HG02610 (cell line): ENCODE results near the gene MYH10.
"Not testable (repeated sequence)": the region's sequence is repeated elsewhere in the genome, so short reads cannot be mapped to it uniquely, and the experiment has no call there.

ENCODE experiments used
- ATAC-seq: cut with Tn5 transposase; IDR thresholded peaks from one replicate; pipeline ENCODE4 v1.9.1; 2021; ENCODE audit warnings: mild to moderate bottlenecking, moderate library complexity; ENCODE audit not compliant: unreplicated experiment

MYH10 gene

DNA sequence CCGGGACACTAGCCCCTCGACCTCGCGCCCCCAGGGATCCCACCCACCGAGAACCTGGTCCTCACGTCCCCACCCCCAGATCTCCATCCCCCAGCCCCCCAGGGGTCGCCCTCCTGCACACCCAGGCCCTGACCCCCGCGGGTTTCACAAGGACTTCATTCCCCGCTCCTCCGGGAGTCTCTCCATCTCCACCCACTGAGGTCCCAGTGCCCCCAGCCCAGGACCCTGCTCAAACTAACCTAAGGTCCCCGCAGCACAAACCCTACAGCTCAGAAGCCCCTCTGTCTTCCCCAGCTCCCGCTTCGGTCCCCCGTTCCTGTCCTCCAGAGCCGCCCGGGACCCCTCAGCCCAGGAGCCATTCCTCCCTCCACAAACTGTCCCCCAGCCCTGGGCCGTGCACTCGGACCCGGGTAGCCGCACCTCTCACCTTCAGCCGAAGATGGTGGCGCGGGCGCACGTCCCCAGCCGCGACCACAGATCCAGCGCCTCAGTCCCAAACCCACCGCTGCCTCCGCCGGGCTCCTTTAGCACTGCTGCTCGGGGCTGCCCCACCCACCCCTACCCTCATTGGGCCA, at the start of gene MYH10:
MYH10 (minus strand) TSS at position 499 of the 575 bp plus-strand sequence. CDS start 7,479 bp downstream, outside the sequence.
- ATAC-seq: no peak

DNA sequence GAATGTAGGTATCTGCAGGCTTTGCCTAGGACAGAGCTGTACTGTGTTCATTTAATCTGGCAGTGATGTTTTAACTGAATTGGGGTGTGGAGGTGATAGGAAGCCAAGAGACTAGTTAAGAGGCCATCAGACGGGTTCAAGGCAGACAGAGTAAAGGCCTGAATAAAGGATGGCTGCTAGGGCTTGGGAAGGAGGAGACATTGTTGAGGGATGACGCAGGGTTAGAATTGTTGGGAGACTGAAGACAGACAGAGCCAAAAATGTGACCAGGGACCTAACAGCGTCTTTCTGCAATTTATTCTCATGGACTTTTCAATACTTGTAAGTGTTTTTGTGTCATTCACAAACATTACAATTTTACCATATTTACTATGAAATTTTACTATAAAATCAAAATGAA, 48.6 kb upstream of the MYH10 start:
- no peak for ATAC-seq

DNA sequence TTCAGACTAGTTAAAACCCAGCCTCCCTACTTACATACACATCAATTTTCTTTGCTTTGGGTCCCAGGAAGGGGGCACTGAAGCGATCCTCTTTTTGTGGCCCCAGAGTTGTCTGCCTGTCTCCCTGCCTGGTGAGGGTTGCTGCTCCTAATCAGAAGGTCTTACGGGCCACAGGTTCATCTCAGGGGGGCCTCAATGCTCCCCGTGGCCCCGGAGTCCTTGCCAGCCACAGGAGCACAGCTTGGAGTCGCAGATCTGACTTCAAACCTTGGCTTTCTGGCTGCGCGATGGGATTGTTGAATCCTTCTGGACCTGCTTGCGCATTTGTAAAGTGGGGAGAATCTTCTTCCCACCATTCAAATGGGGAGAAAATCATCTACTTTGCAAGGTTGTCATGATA, 44.8 kb upstream of the MYH10 start:
- ATAC-seq: no peak

DNA sequence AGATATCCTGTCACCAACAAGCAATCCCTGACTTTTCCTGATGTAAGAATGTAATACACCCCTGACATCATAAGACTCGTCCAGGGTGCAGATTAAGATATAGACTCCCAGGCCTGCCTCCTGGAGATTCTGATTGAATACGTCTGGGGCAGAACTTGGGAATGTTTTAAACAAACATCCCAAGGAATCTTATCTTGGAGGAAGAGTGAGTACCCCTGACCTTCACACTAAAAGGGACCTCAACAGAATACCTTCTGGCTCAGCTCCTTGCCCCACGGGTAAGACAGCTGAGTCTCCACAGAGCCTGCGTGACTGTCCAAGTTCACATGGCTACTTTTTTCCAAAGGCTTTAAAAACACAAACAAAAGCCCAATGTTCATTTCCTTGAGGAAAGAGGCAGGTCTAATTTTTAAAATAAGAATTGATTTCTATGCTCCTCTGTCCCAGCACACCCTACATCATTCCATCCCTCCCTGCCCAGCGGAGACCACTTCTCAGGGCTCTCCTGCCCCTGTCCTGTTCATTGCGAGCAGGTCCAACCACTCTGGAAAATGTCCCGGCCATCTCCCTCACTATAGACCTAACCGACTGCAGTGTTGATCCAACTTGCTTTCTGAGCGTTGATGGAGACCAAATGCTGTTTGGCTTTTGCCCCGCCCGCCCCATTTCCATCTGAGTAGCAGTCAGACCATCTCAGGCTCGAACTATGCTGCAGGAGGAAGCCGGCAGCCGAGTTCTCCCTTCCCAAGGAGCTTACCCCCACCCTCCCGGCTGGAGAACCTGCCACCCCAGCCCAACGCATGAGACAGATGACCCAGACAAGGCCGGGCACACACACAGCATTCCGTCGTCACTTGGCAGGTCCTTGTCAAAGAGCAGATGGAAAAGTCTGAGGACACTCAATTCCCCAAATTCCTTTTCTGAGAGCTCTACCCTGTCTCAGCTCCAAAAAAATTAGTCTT, 44.1 kb upstream of the MYH10 start:
- no peak for ATAC-seq

DNA sequence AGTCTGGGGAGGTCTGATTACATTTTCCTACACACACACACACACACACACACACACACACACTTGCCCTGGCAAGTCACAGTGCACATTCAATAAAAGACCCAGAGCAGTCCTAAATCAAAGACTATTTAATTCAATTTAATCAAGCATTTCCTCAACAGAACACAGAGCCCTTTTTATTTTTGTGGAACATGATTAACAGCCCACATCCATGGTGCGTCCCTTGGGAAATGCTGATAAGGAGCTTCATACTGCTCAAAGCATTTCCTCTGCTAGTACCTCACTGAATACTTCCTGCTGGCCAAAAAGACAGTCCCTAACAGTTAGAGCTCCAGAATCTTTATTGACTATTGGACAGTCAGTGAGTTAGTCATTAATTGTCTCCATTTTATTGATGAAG, 43.1 kb upstream of the MYH10 start:
- no peak for ATAC-seq

DNA sequence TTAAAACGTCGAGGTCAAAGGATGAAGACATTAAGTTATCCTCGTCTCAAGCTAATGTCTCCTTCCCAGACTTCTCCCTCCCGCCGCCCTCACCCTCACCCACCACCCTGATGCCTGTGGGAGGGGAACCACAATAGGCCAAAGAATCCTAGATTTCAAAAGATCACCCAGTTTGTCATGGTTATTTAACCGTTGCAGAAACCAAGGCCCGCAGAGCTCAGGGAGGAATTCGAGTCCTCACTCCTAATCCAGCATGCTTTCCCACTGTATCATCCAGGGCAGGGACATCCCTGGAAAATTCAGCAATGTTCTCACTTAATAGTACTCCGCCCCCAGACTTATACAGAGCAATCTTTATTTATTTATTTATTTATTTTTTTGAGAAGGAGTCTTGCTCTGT, 41.8 kb upstream of the MYH10 start:
- ATAC-seq: no peak

DNA sequence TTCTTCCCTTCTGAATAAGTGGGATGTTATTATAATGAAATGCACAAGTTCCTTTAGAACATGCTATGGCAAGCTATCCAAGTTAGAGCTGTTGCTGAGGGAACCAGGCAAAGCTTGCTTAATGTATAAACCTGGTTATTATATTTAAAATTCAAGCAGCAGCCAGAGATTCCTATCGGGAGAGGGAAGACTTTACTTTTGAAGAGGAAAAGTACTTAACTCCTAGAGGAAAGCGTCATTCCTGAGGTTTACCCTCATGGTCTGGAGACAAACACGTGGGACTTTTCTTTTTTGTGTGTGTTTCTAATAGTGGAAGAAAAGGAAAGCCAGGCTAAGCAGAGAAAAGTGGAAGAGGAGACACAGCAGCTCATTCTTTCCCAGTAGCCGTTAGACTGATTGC, 39.9 kb upstream of the MYH10 start:
- no peak for ATAC-seq

DNA sequence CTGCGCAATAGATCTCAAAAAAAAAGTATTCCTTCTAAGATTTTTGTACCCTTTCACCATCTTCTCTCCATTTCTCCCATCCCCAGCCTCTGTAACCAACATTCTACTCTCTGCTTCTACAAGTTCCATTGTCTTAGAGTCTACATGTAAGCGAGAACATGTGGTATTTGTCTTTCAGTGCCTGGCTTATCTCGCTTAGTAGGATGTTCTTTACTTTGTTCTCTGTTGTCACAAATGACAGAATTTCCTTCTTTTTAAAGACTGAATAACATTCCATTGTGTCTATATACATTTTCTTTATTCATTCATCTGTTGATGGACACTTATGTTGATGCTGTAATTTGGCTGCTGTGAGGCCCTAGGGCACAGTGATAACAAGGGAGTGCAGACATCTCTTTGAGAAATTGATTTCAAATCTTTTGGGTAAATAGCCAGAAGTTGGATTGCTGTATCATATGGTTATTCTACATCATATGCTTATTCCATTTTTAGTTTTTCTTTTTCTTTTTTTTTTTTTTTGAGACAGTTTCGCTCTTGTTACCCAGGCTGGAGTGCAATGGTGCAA, 37.7 kb upstream of the MYH10 start:
- ATAC-seq: no peak

DNA sequence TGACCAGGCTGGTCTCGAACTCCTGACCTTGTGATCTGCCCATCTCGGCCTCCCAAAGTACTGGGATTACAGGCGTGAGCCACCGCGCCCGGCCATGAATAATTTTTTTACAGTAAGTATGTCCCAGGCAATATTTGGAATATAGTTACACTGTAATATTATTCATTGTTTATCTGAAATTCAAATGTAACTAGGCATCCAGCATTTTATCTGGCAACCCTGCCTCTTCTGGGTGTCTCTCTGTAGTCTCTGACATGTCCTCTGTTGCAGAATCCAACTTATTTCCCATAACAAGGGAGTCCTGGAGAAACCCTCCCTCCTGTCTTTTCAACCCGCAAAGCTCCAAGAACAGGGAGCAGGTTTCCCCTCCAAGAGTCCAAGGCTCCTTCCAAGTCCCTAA, 36.9 kb upstream of the MYH10 start:
- ATAC-seq: no peak

DNA sequence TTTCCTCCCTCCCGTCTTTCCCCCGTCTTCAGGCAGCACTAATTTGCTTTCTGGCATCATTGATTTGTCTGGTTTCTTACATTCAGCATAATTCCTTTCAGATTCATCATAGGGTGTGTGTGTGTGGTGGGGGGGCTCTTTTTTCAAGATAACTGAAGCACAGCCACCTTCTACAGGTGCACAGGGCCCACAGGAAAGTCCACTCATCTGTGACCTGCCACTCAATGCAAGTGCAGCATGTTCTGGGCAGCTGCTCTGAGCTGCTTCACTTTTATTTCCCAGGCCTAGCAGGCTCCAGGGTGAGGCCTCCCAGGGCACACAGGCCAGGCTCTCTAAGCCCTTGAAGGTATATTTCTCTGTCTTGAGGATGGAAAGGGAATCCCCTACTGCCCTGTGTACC, 35.2 kb upstream of the MYH10 start:
- ATAC-seq: no peak

DNA sequence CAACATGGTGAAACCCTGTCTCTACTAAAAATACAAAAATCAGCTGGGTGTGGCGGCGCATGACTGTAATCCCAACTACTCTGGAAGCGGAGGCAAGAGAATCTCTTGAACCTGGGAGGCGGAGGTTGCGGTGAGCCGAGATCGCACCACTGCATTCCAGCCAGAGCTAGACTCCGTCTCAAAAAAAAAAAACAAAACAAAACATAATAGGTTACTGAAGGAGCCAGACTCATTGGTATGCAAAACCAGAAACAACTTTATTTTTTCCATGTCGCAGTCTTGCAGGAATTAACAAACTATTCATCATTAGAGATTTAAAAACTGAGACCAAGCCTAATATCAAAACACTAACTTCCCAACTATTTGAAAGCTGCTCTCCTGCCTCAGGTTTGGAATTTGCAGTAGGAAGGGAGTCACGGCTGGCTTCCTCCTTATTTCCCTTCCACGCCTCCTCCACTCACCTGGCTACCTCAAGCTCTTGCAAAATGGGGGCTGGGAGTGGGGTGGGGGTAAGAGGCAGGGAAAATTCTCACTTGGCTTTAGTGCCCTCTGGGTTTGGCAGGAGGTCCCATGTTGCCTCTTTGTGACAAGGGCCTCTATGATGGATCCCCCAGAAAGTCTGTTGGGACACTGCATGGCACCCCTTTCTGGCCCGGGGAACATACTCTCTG, 34.1 kb upstream of the MYH10 start:
- ATAC-seq: no peak

DNA sequence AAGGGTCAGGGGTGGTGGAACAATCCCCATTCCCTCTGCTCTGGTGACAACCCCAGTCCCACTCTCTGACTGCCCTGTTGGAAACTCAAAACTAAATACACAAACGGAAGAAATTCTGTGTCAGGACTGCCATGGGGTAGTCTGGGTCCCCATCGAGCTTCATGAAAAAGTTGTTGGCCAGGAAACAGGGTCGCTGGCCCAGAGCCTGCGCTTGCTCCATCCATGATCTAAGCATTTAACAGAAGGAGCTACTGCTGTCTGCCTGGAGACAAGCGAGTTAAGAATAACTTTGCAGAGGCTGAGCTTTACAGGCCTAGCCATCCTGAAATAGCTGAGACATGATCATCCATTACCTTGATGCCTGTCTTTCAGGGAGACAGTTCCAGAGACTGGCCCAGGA, 32.4 kb upstream of the MYH10 start:
- no peak for ATAC-seq

DNA sequence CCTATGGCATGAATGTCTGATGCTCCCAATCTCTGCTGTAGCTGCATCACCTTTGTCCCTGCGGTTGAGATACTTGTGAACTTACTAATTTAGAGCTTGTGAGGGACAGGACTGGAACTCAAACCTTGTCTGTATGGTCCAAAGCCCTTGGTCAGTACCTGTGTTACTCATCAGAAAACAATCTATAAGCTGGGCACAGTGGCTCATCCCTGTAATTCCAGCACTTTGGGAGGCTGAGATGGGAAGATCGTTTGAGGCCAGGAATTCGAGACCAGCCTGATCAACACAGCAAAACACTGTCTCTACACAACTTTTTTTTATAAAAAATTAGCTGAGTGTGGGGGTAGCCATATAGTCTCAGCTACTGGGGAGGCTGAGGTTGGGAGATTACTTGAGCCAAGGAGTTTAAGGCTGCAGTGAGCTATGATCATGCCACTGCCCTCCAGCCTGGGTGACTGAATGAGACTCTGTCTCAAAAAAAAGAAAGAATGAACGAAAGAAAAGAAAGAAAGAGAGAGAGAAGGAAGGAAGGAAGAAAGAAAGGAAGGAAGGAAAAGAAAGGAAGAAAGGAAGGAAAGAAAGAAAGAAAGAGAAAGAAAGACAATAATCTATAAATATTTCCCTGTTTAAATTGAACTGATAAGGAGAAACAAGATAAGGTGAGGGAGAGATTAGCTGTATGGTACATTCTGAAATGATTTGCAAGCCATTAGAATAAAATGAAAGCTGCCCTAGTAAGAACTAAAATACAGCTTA, 31.7 kb upstream of the MYH10 start:
- no peak for ATAC-seq

DNA sequence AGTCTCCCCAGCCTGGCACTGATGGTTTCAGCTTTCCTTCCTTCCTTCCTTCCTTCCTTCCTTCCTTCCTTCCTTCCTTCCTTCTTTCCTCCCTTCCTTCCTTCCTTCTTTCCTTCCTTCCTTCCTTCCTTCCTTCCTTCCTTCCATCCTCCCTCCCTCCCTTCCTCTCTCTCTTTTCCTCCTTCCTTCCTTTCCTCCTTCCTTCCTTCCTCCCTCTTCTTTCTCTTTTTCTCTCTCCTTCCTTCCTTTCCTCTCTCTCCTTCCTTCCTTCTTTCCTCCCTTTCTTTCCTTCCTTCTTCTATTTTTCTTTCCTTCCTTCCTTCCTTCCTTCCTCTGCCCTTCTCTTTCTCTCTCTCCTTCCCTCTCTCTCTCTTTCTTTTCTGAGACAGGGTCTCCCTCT, 30.2 kb upstream of the MYH10 start:
- ATAC-seq: not testable (repeated sequence)

DNA sequence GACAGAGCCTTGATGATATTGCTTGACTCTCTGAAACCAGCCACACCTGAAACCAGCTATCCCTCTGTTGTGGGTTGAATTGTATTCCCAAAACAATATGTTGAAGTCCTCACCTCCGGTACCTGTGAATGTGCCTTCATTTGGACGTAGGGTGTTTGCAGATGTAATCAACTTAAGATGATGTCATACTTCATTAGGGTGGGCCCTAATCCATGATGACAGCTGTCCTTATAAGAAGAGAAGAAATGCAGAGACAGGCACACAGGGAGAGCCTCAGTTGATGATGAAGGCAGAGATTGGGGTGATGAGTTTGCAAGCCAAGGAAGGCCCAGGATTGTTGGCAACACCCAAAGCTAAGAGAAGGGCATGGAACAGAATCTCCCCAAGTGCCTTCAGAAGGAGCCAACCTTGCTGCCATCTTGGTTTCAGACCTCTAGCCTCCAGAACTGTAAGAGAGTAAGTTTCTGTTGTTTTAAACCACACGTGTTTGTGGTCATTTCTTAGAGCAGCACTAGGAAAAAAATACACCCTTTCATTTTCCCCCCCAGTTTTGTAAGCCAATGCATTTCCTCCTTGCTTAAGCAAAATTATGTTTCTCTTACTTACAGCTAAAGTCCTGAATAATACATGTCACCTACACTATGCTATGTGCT, 29.4 kb upstream of the MYH10 start:
- no peak for ATAC-seq

DNA sequence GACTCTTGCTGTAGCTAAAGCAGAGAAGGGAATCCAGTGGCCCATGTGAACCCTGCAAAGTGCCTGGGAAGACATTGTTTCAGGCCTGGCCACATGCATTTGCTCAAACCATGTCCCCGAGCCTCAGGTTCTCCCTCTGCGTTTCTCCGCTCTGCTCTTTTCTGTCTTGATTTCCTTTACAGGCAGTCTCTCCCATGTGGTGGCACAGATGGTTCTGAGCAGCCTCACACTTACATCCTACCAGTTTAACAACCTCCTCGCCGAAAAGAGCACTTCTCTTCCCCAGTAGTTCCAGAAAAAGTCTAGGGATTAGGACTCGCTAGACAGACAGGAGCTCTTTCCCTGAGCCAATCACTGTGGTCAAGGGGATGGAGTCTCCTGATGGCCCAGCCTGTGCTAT, 28.3 kb upstream of the MYH10 start:
- ATAC-seq: no peak

DNA sequence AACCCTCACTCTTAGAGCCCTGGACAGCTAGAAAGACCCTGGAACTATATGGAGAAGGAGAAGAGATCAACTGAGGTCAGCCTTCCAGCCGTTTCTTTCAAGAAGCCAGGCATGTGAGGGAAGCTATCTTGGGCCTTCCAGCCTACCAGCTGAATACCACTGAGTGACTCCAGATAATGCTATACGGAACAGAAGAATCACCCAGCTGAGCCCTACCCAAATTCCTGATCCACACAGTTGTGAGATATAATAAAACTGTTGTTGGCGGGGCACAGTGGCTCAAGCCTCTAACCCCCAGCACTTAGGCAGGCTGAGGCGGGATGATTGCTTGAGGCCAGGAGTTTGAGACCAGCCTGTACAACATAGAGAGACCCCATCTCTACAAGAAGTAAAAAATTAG, 26.2 kb upstream of the MYH10 start:
- no peak for ATAC-seq

DNA sequence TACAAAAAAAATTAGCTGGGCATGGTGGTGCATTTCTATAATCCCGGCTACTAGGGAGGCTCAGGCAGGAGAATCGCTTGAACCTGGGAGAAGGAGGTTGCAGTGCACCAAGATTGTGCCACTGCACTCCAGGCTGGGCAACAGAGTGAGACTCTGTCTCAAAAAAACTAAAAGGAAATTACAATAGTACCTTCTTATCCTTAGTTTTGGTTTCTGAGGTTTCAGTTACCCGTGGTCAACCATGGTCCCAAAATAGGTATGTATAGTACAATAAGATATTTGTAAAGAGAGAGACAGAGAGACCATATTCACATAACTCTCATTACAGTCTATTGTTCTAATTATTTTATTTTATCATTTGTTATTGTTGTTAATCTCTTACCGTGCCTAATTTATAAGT, 24.3 kb upstream of the MYH10 start:
- no peak for ATAC-seq

DNA sequence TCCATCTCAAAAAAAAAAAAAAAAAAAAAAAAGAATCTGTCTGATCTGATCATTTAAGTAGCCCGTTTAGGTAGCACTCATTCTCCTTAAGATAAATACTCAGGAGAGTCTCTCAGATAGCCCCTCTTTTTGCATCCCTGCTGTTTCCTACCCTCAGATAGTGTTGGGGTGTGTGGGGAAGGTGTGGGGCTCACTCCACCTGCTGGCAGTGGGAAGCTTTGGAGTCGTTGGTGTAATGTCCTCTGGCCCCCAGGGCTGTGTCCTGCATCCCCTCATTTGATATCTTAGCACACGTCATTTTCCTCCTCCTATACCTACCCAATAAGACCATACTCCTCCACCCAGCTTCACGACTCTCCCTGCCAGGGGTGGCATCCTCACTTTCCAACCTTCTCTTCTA, 20.5 kb upstream of the MYH10 start:
- no peak for ATAC-seq

DNA sequence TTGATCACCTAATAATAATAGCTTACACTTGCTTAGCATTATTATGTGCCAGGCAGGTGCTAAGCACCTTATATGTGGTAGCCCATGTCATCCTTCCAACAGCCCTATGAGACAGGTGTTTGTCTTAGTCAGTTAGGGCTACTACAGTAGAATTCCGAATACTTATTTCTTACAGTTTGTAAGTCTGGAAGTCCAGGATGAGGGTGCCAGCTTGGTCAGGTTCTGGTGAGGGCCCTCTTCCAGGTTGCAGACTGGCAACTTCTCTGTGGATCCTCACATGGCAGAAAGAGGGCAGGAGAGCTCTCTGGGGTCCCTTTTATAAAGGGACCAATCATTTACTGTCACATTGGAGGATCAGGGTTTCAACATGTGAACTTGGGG, 19.6 kb upstream of the MYH10 start:
- no peak for ATAC-seq
